HG02840 (cell line): ENCODE results near the gene KLHL13.
"Not testable (repeated sequence)": the region's sequence is repeated elsewhere in the genome, so short reads cannot be mapped to it uniquely, and the experiment has no call there.

Experiments used
- ATAC-seq: cut with Tn5 transposase; IDR thresholded peaks from one replicate; pipeline ENCODE4 v1.9.1; 2021; ENCODE audit warnings: mild to moderate bottlenecking, moderate library complexity, moderate number of reproducible peaks; ENCODE audit not compliant: unreplicated experiment, low FRiP score

KLHL13 gene

GRCh38 chrX:118074196-118074595, 42.4 kb downstream of the KLHL13 start:
- no peak for ATAC-seq

DNA sequence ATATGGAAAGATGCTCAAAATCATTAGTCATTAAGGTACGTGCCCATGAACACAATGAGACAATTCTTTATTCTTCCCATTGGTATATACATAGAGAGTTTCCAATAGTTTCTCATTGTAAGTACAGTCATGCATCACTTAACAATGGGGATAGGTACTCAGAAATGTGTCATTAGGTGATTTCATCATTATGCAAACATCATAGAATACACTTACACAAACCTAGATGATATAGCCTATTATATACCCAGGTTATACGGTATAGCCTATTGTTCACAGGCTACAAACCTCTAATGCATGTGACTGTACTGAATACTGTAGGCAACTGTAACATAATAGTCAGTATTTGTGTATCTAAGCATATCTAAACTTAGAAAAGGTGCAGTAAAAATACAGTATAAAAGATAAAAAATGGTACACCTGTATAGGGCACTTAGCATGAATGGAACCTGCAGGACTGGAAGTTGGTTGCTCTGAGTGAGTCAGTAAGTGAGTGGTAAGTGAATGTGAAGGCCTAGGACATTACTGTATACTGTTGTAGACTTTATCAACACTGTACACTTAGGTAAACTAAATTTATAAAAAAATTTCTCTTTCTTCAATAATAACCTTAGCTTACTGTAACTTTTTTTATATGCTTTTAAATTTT, 49.6 kb downstream of the KLHL13 start:
- no peak for ATAC-seq

GRCh38 chrX:118062817-118063615, 53.6 kb downstream of the KLHL13 start:
- no peak for ATAC-seq

DNA sequence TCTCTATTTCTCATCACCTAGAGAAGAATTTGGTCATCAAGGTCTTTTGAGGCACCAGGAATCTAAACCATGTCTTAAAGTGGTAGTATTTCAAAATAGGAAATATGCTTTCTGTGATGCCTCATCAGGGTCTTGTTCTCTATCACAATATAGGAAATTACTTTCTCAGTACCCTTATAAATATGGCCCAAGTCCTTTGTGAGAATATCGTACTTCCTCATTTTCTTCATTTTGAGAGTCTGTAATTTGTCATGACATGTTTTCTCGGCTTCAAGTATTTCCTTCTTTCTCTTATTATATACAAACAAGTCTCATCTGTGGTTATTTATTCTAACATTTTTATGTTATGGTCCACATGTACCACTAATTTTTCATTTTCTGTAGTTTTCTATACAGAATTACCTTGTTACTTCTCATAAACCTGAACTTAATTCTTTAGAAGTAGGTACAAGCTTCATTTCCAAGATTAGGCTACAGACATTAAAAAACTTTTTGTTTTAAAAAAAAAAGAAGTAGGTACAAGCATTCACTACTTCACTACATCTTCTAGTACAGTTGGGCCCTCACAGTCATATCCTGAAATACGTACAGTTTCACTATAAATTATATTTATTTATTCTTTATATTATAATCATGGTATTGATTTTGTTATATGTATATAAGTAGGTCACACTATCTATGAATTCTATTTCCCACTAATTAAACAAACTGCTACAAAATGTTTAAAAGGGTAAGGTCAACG, 54.4 kb downstream of the KLHL13 start:
- ATAC-seq = no peak

DNA sequence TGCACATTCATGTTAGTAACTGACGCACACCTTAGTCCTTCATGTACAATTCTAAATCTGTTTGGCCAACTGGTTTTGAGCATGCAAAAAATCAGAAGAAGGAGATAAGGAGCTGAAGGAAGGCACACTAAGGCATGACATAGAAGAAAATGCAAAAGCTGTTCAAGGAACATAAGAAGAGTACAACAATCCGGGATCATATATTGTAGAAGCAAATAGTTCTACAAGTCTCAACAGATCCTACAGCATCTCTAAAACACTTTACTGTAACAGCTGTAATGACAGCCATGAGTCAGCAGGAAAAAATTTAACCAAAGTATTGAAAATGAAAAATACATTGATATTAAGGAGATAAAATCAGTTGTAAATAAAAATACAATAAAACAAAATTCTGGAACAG, 57.7 kb downstream of the KLHL13 start:
- ATAC-seq = no peak

GRCh38 chrX:118056870-118057269, 59.7 kb downstream of the KLHL13 start:
- no peak for ATAC-seq

DNA sequence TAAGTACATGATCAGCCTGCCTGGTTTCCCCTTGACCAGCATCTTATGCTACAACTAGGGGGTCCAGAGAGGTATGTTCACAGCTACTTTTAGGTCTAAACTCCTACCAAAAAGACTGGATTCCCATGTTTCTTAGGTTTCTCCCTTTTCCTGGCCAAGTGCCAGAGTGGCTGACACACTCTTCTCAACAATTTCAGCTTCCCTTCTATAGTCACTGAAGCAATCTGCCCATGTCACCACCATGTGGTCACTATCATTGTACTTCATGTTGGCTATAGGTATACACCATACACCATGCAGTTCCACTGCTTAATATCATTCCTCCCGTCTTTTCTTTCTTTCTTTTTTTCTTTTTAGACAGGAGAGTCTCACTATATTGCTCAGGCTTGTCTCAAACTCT, 66.9 kb downstream of the KLHL13 start:
- no peak for ATAC-seq

- ATAC-seq = no peak
Measured at GRCh38 chrX:118047446-118048186, 69.0 kb downstream of the KLHL13 start.

- no peak for ATAC-seq
Measured at GRCh38 chrX:118039591-118039990, 77.0 kb downstream of the KLHL13 start.

- ATAC-seq = no peak
Measured at GRCh38 chrX:118038614-118039365, 77.8 kb downstream of the KLHL13 start.

DNA sequence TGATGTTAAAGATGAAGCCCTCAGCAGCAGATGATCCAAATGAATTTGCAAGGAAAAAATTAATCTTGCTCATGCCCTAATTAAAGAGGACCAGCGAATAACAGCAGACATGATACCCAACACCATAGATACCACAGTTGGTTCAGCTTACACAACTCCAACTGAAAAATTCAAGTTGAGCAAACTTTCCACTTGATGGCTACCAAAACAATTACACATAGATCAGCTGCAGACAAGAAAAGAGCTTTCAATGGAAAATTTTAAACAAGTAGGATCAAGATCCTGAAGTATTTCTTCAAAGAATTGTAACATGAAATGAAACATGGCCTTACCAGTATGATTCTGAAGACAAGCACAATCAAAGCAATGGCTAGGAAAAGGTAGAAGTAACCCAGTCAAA, 90.0 kb downstream of the KLHL13 start:
- no peak for ATAC-seq

GRCh38 chrX:118025226-118025625, 91.4 kb downstream of the KLHL13 start:
- ATAC-seq = no peak

- ATAC-seq = no peak
Measured at GRCh38 chrX:118024482-118024881, 92.1 kb downstream of the KLHL13 start.

DNA sequence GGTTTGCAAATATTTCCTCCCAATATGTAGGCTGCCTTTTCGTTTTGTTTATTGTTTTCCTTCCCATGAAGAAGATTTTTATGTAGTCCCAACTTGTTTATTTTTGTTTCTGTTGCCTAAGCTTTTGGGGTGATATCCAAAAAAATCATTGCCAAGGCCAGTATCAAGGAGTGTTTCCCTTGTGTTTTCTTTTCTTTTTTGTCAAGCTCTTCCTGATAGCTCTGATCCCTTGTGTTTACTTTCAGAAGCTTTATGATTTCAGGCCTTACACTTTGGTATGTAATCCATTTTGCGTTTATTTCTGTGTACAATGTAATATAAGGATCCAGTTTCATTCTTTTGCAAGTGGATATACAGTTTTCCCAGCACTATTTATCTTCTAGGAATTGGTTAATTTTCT, 93.9 kb downstream of the KLHL13 start:
- no peak for ATAC-seq

- ATAC-seq = no peak
Measured at GRCh38 chrX:118016422-118016821, 100.2 kb downstream of the KLHL13 start.

DNA sequence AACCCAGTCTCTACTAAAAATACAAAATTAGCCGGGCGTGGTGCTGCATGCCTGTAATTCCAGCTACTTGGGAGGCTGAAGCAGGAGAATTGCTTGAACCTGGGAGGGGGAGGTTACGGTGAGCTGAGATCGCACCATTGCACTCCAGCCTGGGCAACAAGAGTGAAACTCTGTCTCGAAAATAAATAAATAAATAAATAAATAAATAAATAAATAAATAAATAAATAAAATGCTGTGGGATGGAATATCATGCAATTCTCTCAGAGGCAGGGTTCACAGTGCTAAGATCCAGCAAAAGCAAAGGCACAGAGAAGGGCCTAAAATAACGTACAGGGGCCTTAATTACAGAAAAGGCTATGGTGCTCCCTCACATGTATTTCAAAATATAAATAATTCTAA, 114.2 kb downstream of the KLHL13 start:
- not testable (repeated sequence) for ATAC-seq

GRCh38 chrX:118000518-118000917, 116.1 kb downstream of the KLHL13 start:
- no peak for ATAC-seq

GRCh38 chrX:117998171-117998570, 118.4 kb downstream of the KLHL13 start:
- ATAC-seq = no peak

GRCh38 chrX:117996918-117997480, 119.6 kb downstream of the KLHL13 start:
- no peak for ATAC-seq

- ATAC-seq = no peak
Measured at GRCh38 chrX:117996408-117996807, 120.2 kb downstream of the KLHL13 start.
